Activated B cell treated with CpG ODN at 0.5 μM for 24 hours (primary cell): ENCODE measurements around the gene TRPV4. TPM values are rescaled to one million over a fixed set of nuclear protein-coding genes. Genes with fewer than 3 reads are reported as not detected.
A peak's percentile ranks its signal among the peaks of the same experiment; 100 is the strongest.

Experiments used
- ATAC-seq: fragments of 200-7000 bp; cut with Tn5 transposase; one replicate; pipeline ENCODE4 v1.10.0; 2021; ENCODE audit warnings: low read depth, mild to moderate bottlenecking, moderate library complexity
- CTCF ChIA-PET: fragments of 350-600 bp; sonication (Branson Sonifier 250); formaldehyde crosslinking; loops from one replicate; lab custom pipeline; 2021; ENCODE audit warnings: antibody characterized with exemption; lab: Charles Lee
- POLR2A ChIA-PET: fragments of 350-600 bp; sonication (Branson Sonifier 250); formaldehyde crosslinking; loops from one replicate; lab custom pipeline; 2021; ENCODE audit warnings: antibody characterized with exemption; lab: Charles Lee
- DNase-seq: peaks from one replicate; pipeline ENCODE4 v3.0.0; 2022
- H3K27ac Mint-ChIP-seq: one replicate; pipeline ENCODE4 v1.8.0; 2020; ENCODE audit warnings: mixed read lengths
- H3K27me3 Mint-ChIP-seq: one replicate; pipeline ENCODE4 v1.8.0; 2021; ENCODE audit warnings: mixed read lengths
- H3K36me3 Mint-ChIP-seq: one replicate; pipeline ENCODE4 v1.8.0; 2021; ENCODE audit warnings: low read depth, mixed read lengths
- H3K4me1 Mint-ChIP-seq: one replicate; pipeline ENCODE4 v1.8.0; 2021; ENCODE audit warnings: mixed read lengths
- H3K4me3 Mint-ChIP-seq: one replicate; pipeline ENCODE4 v1.8.0; 2020; ENCODE audit warnings: mild to moderate bottlenecking, mixed read lengths
- H3K9me3 Mint-ChIP-seq: one replicate; pipeline ENCODE4 v1.8.0; 2020; ENCODE audit warnings: mixed read lengths
- intact Hi-C: fragments of 100-400 bp; cut with micrococcal nuclease; formaldehyde crosslinking; loops from one replicate; pipeline ENCODE4 v1.15.1; 2024
- total RNA-seq: library from RNA; stranded (reverse); gene quantifications from 2 replicates; pipeline ENCODE4 v1.2.3, GENCODE V29; 2022
- TF ChIP-seq, protein P1 (sequence below): fragments of 200-600 bp; IDR thresholded peaks from one replicate; pipeline ENCODE4 v1.8.0; 2022; ENCODE audit warnings: antibody characterized with exemption, mild to moderate bottlenecking

Gene TRPV4
- total RNA-seq, 1 donor from 2014 or later = not detected

DNA sequence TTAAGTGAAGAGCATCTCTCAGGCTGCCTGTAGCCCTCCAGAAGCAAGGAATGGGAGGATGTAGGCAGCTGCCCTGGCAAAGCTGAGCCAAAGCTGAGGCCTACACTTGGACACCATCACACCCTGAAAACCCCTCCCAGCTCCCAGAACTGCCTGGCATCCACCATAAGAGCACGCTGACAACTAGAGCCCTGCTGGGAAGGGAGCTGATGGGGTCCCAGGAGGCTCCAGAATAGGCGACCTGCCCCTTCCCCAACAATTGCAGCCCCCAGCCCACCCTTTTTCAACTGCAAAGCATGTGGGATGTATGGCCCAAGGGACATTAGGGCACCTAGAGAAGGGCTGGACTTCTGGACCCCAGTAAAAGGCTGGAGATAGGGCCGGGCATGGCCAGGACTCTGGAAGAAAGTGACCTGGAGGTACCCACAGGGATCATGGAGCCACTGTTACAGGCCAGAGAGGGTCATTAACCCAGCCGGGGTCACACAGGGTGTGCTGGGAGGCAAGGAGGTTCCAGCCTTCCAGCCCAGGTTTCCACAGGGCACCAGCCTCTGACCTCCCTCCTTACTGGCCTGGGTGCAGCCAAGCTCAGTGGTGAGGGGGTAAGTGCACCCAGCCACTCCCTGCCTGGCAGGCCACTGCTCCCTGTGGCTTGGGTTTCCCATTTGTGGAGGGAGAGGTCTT, 91.8 kb downstream of the TRPV4 start:
- Mint-ChIP-seq H3K9me3 (no peaks in the 10 kb centered on the region), H3K36me3 (no peaks in the 10 kb centered on the region), H3K4me1 (no peaks in the 10 kb centered on the region), H3K4me3 (no peak overlapping the region), H3K27ac (no peak overlapping the region), H3K27me3 (peaks cover 3% of the 10 kb centered on the region)
- ATAC-seq (no peak), DNase-seq (no peak)
- ChIA-PET POLR2A (no interaction called here), CTCF (no interaction called here)
- intact Hi-C loops = no loop called here
- TF ChIP-seq, protein P1, sequence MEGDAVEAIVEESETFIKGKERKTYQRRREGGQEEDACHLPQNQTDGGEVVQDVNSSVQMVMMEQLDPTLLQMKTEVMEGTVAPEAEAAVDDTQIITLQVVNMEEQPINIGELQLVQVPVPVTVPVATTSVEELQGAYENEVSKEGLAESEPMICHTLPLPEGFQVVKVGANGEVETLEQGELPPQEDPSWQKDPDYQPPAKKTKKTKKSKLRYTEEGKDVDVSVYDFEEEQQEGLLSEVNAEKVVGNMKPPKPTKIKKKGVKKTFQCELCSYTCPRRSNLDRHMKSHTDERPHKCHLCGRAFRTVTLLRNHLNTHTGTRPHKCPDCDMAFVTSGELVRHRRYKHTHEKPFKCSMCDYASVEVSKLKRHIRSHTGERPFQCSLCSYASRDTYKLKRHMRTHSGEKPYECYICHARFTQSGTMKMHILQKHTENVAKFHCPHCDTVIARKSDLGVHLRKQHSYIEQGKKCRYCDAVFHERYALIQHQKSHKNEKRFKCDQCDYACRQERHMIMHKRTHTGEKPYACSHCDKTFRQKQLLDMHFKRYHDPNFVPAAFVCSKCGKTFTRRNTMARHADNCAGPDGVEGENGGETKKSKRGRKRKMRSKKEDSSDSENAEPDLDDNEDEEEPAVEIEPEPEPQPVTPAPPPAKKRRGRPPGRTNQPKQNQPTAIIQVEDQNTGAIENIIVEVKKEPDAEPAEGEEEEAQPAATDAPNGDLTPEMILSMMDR = no peak

- Mint-ChIP-seq H3K9me3 (no peaks in the 10 kb centered on the region), H3K4me1 (no peaks in the 10 kb centered on the region), H3K4me3 (no peak overlapping the region), H3K36me3 (no peaks in the 10 kb centered on the region), H3K27me3 (peaks cover 8% of the 10 kb centered on the region), H3K27ac (no peak overlapping the region)
- no peak for DNase-seq
- no peak for ATAC-seq
- TF ChIP-seq, protein P1 = no peak
- ChIA-PET CTCF (no interaction called here), POLR2A (no interaction called here)
- intact Hi-C loops = no loop called here
These were observed 92.4 kb downstream of the TRPV4 start for GRCh38 chr12:109740694-109741245.

DNA sequence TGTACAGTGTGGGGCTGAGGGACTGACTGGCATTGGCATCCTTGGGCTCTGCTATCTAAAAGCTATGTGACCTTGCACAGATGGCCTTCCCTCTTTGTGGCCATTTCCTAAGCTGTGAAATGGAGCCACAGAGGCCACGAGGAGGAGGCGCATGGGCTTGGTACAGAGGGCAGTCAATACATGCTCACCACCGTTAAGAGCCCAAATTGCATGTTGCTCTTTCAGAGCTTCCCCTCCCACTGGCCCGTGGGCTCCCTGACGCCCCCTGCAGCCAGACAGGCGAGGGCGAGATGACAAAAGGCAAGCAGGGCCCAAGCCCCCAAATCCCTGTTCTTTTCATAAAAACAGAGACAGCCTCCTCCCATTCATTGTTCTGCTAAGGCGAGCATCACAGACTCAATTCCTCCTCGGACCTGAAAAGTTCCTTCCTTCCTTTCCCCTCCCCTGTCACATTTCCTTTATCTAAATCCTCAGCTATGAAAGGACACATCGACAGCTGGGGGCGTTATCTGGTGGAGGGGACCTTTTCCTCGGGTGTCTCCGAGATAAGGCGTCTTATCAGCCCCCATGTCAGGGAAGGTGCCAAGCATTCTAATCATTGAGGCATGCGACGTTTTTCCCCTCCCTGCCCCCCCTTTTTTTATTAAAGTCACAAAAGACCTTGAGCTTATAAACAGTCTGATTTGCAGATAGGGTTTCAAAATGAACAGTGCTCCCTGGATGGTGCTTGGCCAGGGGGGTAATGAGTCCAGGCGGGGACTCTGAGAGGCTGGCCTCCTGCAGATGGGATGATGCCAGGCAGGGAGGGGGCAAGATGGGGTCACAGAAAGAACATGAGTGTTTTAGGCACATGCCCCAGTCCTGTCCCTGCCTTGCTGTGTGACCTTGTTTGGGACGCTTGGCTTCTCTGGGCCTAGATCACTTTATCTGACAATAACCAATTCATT, 93.2 kb downstream of the TRPV4 start:
- Mint-ChIP-seq H3K27me3 (peaks cover 14% of the 10 kb centered on the region), H3K4me1 (no peaks in the 10 kb centered on the region), H3K27ac (no peak overlapping the region), H3K4me3 (no peak overlapping the region), H3K36me3 (no peaks in the 10 kb centered on the region), H3K9me3 (no peaks in the 10 kb centered on the region)
- ATAC-seq (no peak), DNase-seq (peak; percentile 6)
- intact Hi-C loops = no loop called here
- TF ChIP-seq, protein P1 = no peak
- CTCF ChIA-PET = interaction anchor here (1.0 kb wide), 1 partner anchor 142 kb away, joined by 6 read pairs; no protein-coding TSS in a partner anchor
- POLR2A ChIA-PET = no interaction called here

DNA sequence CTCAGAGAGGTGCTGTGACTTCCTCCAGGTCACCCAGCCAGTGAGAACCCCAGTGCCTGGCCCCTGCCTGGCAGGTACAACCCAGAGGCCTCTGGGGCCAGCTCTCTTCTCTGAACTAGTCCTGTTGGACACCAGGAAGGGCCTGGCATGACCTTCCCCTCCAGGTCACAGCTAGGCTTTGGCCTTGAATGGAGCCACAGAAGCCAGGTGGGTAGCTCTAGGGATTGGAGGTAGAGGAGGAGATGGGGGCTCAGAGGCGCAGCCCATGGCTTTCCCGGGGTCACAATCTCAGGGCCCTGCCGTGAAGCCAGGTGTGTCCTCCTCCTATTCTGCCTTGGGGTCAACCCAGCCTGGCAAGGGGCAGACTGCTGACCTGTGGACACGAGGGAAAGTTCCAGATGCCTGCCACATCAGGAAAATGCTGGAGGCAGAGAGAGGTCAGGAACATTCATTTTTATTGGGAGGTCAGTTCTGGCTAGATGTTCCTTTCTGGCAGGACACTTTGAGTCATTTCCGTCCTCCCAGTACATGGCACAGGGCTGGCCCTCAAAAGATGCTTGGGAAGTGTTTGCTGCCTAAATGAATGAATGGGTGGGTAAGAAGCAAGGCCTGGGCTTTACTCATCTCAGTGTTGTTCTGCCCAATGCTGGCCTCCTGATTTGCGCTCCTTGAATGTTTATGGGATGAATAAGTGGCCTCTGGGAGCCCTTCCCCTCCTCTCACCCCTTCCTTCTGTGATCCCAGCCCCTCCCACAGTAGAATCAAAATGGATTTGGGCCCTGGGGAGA, 94.1 kb downstream of the TRPV4 start:
- Mint-ChIP-seq H3K9me3 (no peaks in the 10 kb centered on the region), H3K4me1 (no peaks in the 10 kb centered on the region), H3K27me3 (peaks cover 19% of the 10 kb centered on the region), H3K4me3 (no peak overlapping the region), H3K36me3 (no peaks in the 10 kb centered on the region), H3K27ac (no peak overlapping the region)
- POLR2A ChIA-PET = no interaction called here
- no peak for DNase-seq
- no peak for ATAC-seq
- CTCF ChIA-PET = interaction anchor here (0.6 to 1.0 kb wide), 2 partner anchors 141 to 301 kb away, joined by 4 to 6 read pairs; no protein-coding TSS in a partner anchor
- intact Hi-C loops = no loop called here
- TF ChIP-seq, protein P1 = no peak
